ENCODE data around the gene NR5A2.

The NR5A2 gene

DNA sequence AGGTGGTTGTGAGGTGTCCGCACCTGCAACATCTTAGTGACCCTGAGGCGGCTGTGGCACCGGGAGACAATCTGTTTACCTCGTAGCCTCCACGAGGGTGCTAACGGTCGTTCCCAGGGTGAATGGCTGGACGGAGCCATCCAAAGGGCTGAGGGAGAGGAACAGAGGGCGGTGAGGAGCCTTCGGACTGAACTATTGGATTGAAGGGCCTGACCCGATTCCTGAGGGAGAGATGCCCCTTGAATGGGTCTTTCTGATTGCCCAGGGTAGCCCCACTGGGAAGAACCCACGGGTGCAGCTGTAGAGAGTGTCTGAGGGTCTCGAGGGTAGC, 2.3 kb downstream of the NR5A2 start:
- TF ChIP-seq POLR2A (IDR thresholded peaks at IDR 0.05; ENCODE audit: low read length): no peak
- TF ChIP-seq GATA1 (IDR thresholded peaks at IDR 0.05; ENCODE audit: low read depth, low read length): no peak
- no peak for DNase-seq

GRCh38 chr1:200030791-200031190, 3.3 kb downstream of the NR5A2 start:
- TF ChIP-seq GATA1 (IDR thresholded peaks at IDR 0.05; ENCODE audit: low read depth, low read length) (no peak), POLR2A (IDR thresholded peaks at IDR 0.05; ENCODE audit: low read length) (no peak)
- DNase-seq: no peak

DNA sequence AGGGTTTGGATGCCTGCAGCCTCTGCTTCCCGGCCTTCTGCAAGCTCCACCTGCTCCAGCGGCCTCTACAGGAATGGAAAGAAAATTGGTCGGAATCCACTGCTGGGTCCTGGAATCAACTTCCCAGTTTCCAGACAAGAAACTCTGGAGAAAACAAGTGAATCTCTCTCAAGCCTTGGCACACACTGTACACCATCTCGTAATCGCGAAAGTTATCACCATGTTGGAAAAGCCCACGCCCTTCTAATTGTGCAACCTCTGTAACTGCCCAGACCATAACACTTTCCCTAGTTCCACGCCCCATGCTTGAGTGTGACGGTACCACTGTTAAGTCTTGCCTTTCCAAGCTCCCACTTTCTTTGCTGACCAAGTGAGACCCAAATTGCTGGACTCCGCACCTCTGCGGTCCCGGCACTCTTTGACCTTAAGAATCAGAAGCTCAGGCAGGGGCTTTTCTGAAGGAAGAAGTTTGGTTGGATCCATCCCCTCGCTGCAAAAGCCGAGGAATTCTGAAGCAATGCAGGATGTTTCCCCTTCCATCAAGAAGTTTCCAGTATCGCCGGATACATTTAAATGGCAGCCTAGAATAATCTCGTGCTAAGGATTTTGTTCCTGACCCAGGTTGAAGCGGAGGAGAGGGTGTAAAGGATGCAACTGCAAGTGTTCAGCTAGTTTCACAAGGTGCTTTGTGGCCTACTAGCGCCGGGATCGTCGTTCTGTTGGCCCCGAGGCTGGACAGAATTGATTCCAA, 6.2 kb downstream of the NR5A2 start:
- no peak for TF ChIP-seq GATA1 (IDR thresholded peaks at IDR 0.05; ENCODE audit: low read depth, low read length)
- DNase-seq: peak; percentile 32 to 33

DNA sequence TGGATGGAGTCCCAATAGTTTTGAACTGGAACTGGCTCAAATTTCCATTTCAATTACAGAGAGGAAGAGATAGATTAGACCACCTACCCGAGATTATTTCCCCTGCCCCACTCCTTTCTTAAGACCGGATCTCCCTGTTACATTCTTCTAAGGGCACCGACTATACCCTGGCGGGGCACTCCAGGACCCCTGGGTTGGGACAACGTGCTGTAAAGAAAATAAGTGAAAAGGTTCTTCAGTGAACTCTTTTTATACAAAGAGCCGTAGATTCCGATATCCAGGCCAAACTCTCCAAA, 6.7 kb downstream of the NR5A2 start:
- DNase-seq: no peak
- no peak for TF ChIP-seq POLR2A (IDR thresholded peaks at IDR 0.05; ENCODE audit: low read length)
- no peak for TF ChIP-seq GATA1 (IDR thresholded peaks at IDR 0.05; ENCODE audit: low read depth, low read length)

- no peak for TF ChIP-seq POLR2A (IDR thresholded peaks at IDR 0.05; ENCODE audit: low read length)
- TF ChIP-seq GATA1 (IDR thresholded peaks at IDR 0.05; ENCODE audit: low read depth, low read length): no peak
- no peak for DNase-seq
Observed at GRCh38 chr1:200034761-200035396, 7.4 kb downstream of the NR5A2 start.

DNA sequence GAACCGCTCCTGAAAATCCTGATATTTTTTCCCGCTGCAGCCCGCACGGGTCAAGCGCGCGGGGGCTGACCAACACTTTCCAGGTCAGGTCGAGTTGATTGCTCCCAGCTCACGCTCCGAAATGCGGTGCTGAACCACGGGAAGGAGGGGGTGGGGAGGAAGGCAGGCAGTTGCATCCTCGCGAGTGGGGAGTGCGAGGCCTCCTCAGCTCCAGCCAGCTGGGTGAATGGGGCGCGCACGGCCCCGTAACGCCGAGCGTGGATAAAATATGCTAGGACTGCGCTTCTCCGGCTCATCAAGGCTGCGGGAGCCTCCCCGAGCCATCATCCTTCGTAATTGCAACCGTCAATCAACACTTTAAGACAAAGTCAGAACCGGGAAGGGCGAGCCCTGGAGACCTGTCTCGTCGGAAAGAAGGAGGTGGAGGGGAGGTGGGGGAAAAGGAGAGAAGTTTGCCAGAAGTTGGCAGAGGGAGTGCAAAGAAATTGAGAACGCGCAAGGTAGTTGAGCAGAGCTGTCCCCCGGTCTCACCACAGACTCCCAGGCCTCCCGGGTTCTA, 8.0 kb downstream of the NR5A2 start:
- DNase-seq: no peak
- TF ChIP-seq GATA1 (IDR thresholded peaks at IDR 0.05; ENCODE audit: low read depth, low read length): no peak
- no peak for TF ChIP-seq POLR2A (IDR thresholded peaks at IDR 0.05; ENCODE audit: low read length)

DNA sequence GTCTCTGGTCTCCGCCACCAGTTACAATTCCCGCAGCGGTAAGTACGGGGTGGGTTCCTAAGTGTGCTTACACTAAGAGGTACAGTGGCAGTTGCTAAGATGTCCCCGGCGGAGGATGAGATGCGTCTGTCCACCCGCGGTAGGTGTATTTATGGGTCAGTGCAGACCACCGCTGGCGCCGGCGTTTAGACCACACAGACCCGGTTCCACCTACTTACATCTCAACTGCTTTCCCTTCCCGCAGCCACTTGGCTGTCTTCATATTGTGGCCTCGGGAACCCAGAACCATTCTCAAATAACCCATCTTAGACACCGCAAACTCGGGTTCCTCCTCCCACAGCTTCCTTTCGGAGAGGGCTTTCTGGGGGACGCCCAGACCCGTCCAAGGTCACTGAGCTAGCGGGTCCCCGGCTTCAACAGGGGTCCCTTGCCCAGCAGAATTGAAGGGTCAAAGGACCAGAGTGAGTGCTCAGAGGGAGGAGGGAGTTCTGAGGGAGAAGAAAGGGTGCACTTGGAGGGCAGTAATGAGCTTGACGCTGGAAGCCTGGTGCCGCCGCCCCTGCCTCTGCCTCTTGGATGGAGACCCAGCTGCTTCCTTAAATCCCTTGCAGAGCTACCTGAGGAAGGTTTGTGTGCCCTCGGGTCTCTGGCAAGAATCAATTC, 8.6 kb downstream of the NR5A2 start:
- no peak for DNase-seq
- TF ChIP-seq POLR2A (IDR thresholded peaks at IDR 0.05; ENCODE audit: low read length) (no peak), GATA1 (IDR thresholded peaks at IDR 0.05; ENCODE audit: low read depth, low read length) (no peak)

- no peak for TF ChIP-seq GATA1 (IDR thresholded peaks at IDR 0.05; ENCODE audit: low read depth, low read length)
- no peak for TF ChIP-seq POLR2A (IDR thresholded peaks at IDR 0.05; ENCODE audit: low read length)
- DNase-seq: no peak
Observed at GRCh38 chr1:200036619-200037270, 9.2 kb downstream of the NR5A2 start.

DNA sequence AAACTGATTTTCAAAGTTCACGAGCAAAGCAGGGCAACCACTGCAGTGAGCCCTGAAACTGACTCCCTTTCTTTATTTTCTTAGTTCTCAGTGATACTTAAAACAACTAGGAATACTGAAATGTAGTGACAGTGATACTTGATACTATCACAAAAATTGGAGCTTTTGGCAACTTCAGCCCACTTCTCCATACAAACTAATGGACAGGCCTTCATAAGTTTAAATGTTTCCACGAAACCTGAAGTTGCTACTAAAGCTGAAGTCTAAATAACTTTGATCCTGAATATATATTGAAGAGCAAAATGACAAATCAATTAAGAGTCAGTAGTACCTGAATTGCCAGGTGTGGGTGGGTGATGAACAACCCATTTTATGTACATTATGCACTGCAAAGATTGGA, 10.0 kb downstream of the NR5A2 start:
- DNase-seq: no peak
- TF ChIP-seq POLR2A (IDR thresholded peaks at IDR 0.05; ENCODE audit: low read length) (no peak), GATA1 (IDR thresholded peaks at IDR 0.05; ENCODE audit: low read depth, low read length) (no peak)

DNA sequence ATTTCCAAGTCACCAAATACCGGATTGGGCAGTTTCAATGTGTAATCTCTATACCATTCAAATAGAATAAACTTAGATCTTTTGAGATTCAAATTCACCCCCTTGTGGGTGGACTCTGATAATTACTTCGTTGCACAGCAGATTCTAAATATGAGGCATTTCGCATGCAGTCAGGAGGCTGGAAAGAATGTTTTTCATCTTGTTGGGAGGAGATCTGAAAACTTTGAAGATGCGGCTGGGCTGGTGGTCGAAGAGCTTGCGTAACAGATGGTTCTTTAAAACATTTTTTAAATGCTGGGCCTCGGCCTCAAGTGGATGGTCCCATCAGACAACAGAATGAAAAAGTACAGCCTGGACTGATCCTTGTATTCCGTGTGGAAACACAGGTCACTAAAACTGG, 10.4 kb downstream of the NR5A2 start:
- DNase-seq: no peak
- TF ChIP-seq POLR2A (IDR thresholded peaks at IDR 0.05; ENCODE audit: low read length): no peak
- TF ChIP-seq GATA1 (IDR thresholded peaks at IDR 0.05; ENCODE audit: low read depth, low read length): no peak

- TF ChIP-seq GATA1 (IDR thresholded peaks at IDR 0.05; ENCODE audit: low read depth, low read length) (no peak), POLR2A (IDR thresholded peaks at IDR 0.05; ENCODE audit: low read length) (no peak)
- DNase-seq: no peak
Observed at GRCh38 chr1:200038325-200038980, 10.9 kb downstream of the NR5A2 start.

DNA sequence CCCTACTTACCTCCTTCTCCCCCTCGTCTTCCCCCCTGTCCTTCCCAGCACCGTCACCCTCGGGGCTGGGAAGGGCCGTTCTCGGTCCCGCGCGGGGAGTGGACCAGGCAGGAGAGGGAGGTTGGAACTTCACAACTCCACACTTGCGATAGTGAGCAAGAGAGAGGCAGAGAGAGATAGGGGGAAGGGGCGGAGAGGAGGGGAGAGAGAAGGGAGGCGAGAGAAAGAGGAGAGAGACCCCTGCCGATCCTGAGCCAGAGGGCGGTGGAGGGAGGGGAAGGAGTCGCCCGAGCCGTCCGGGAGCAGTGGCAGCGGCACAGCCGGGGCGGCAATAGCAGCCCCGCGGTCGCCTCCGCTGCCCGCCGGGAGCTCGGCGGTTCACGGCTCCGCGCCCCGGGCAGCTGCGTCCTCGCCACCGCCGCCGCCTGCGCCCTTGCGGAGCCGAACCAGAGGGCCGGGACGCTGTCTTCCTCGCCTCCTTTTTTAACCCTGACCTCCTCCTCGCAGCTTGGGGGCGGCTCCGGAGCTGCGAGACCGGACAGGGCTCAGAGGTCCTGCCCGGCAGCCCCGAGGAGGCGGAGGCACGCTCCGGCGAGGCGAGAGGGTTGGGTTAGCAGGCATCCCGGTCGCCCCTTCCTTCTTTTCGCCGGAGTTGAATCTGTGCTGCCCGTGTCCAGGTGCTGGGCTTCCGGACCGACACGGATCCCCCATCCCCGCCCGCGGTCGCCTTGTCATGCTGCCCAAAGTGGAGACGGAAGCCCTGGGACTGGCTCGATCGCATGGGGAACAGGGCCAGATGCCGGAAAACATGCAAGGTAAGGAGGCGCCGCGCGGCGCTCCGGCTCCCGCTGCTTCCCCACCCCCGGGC, 11.7 kb downstream of the NR5A2 start:
- peak; percentile 18 to 24 for DNase-seq
- TF ChIP-seq POLR2A (IDR thresholded peaks at IDR 0.05; ENCODE audit: low read length): no peak
- no peak for TF ChIP-seq GATA1 (IDR thresholded peaks at IDR 0.05; ENCODE audit: low read depth, low read length)
